Measurements from ENCODE around the gene MRPL22.
"Not testable (repeated sequence)": the region's sequence is repeated elsewhere in the genome, so short reads cannot be mapped to it uniquely, and the experiment has no call there.

MRPL22 gene

GRCh38 chr5:154940772-154941620 is at the start of gene MRPL22:
MRPL22 (plus strand) TSS chr5:154941073; CDS start chr5:154941111, 38 bp downstream.
- peak; percentile 93 for DNase-seq (ENCODE audit: low spot score)

- DNase-seq (ENCODE audit: low spot score), result no peak
These were observed 48.5 kb upstream of the MRPL22 start for GRCh38 chr5:154892369-154892771.

- no peak for DNase-seq (ENCODE audit: low spot score)
These were observed 47.5 kb upstream of the MRPL22 start for GRCh38 chr5:154893381-154893780.

GRCh38 chr5:154895606-154896561 is 45.0 kb upstream of the MRPL22 start:
- DNase-seq (ENCODE audit: low spot score), result no peak

- DNase-seq (ENCODE audit: low spot score), result no peak
These were observed 44.2 kb upstream of the MRPL22 start for GRCh38 chr5:154896562-154897165.

GRCh38 chr5:154898210-154898609 is 42.7 kb upstream of the MRPL22 start:
- no peak for DNase-seq (ENCODE audit: low spot score)

GRCh38 chr5:154899151-154899816 is 41.6 kb upstream of the MRPL22 start:
- no peak for DNase-seq (ENCODE audit: low spot score)

GRCh38 chr5:154900066-154900465 is 40.8 kb upstream of the MRPL22 start:
- DNase-seq (ENCODE audit: low spot score), result no peak

GRCh38 chr5:154901276-154901675 is 39.6 kb upstream of the MRPL22 start:
- DNase-seq (ENCODE audit: low spot score), result no peak

GRCh38 chr5:154901913-154902312 is 39.0 kb upstream of the MRPL22 start:
- DNase-seq (ENCODE audit: low spot score), result no peak

GRCh38 chr5:154905601-154906000 is 35.3 kb upstream of the MRPL22 start:
- not testable (repeated sequence) for DNase-seq (ENCODE audit: low spot score)

GRCh38 chr5:154916874-154917273 is 24.0 kb upstream of the MRPL22 start:
- DNase-seq (ENCODE audit: low spot score), result no peak

- DNase-seq (ENCODE audit: low spot score), result no peak
These were observed 23.1 kb upstream of the MRPL22 start for GRCh38 chr5:154917757-154918156.

GRCh38 chr5:154923441-154924430 is 17.1 kb upstream of the MRPL22 start:
- no peak for DNase-seq (ENCODE audit: low spot score)

- no peak for DNase-seq (ENCODE audit: low spot score)
These were observed 7.3 kb upstream of the MRPL22 start for GRCh38 chr5:154933537-154933936.

- DNase-seq (ENCODE audit: low spot score), result no peak
These were observed 6.0 kb upstream of the MRPL22 start for GRCh38 chr5:154934881-154935280.

GRCh38 chr5:154937186-154937717 is 3.6 kb upstream of the MRPL22 start:
- no peak for DNase-seq (ENCODE audit: low spot score)

- DNase-seq (ENCODE audit: low spot score), result peak; percentile 92
These were observed 3.0 kb upstream of the MRPL22 start, which contains the start of gene GEMIN5 for GRCh38 chr5:154937718-154938466. GEMIN5 (minus strand) TSS chr5:154938211; CDS start chr5:154938133, 78 bp downstream.

GRCh38 chr5:154939387-154939786 is 1.5 kb upstream of the MRPL22 start:
- DNase-seq (ENCODE audit: low spot score), result not testable (repeated sequence)

All from left forelimb (tissue), 1 donor.